SK-N-DZ (cell line): Measurements from ENCODE around the gene CD244.

ENCODE experiments used
- DNase-seq: peaks from one replicate; pipeline ENCODE4 v3.0.0-alpha.2; 2015; ENCODE audit warnings: low spot score

Gene CD244

DNA sequence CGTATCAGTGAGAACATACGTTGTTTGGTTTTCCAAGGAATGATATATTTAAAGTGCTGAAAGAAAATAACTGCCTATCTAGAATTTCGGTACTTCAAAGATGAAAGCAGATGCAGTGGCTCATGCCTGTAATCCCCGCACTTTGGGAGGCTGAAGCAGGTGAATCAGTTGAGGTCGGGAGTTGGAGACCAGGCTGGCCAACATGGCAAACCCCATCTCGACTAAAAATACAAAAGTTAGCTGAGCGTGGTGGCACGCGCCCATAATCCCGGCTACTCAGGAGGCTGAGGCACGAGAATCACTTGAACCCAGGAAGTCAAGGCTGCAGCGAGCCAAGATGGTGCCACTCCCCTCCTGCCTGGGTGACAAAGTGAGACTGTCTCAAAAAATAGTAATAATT, 16.4 kb downstream of the CD244 start:
- DNase-seq, result no peak

DNA sequence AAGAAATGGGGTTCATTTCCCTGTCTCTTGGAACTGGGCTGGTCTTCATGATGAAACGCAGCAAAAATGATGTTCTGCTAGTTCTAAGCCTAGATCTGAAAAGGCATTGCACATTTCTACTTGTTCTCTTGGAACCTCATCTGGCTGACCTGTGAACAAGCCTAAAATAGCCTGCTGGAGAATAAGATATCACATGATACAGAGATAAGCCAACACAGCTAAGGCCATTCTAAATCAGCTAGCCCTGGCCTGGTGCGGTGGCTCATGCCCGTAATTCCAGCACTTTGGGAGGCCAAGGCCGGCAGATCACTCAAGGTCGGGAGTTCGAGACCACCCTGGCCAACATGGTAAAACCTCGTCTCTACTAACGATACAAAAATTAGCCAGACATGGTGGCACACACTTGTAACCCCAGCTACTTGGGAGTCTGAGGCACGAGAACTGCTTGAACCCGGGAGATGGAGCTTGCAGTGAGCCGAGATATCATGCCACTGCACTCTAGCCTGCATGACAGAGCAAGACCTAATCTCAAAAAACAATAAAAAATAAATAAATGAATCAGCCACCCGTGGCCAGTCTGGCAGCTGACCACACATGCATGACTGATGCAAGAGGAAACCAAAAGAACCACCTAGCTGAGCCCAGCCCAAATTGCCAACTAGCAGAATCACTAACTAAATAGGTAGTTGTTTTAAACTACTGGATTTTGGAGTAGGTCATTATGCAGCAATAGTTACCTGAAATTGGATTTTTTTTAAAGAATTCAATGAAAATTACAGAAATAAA, 18.0 kb downstream of the CD244 start:
- no peak for DNase-seq

DNA sequence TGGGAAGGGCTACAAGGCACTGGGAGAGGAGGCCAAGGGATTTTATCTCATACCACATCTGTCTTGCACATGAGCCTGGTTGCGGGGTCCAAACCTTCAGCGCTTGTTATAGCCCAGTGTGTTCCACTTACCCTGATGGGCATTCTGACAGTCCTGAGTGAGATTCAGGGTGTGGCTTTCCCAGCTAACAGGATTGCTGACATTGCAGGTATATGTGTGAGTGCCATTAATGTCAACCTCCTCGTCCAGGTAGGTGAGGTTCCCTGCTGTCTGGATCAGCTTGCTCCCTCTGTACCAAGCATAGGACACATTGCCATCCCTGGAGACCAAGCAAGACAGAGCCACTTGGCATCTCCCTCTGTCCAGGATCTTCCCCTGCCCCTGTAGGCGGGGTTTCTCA, 21.6 kb downstream of the CD244 start:
- no peak for DNase-seq

DNA sequence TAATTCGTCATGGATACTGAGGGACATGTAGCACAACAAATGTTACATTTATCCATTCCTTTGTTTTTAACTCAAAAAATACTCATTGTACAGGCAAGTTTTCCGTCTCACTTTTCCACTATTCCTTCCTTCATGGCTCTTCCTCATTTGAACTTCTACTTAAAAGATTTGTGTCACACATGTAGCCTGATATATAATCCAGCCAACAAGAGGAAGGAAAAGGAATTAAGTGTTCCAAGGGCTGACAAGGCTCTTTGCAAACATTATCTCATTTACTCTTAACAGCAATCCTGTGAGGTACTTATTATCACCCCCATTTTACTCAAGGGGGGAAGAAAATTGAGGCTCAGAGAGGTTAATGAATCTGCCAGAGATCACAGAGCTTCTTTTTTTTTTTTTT, 22.9 kb downstream of the CD244 start:
- DNase-seq, result no peak

DNA sequence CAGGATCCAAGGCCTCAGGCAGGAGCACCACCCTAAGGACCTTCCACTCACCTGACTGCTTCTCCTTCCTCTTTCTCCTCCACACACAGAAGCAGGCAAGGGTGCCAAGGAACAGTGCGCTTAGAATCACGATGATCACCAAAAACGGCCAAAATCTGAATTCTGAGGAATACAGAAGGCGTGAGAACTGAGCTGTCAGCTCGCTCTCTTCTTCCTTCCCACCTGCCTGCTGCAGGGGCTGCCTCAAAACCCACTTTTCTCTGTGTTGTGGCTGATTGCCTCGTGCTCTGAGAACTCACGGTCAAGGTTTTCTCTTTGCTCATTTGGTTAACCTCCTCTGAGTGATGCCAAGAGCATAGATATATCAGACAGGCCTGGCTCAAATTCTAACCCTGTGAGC, 23.8 kb downstream of the CD244 start:
- DNase-seq, result no peak

DNA sequence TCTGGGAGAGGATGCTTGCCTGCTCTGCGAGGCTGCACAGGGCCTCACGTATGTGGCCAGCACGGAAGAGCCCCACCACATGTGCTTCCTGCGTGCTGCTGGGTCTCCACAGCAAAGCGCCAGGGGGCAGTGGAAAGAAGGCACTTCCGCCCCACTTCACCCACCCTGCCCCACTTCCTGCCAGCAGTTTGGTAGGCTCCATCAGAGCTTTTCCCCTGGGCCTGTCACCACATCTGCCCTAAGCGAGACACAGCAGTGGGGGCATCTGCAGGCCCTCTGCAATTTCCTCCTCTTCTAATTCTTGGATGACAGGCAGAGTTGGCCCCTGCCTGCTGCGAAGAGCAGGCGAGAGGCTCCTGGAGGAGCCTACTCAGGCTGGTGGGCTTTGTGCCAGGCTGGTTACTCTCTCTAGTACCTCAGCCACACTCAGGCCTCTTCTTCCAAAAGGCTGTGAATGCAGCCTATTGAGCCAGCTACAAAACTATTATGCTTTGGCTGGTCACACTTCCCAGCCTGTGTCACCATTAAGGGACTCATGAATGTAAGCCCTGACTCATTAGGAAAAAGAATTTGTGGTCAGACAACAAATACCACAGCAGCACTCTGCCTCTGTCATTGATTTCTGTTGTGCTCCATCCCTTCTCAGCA, 25.0 kb downstream of the CD244 start:
- DNase-seq, result no peak

DNA sequence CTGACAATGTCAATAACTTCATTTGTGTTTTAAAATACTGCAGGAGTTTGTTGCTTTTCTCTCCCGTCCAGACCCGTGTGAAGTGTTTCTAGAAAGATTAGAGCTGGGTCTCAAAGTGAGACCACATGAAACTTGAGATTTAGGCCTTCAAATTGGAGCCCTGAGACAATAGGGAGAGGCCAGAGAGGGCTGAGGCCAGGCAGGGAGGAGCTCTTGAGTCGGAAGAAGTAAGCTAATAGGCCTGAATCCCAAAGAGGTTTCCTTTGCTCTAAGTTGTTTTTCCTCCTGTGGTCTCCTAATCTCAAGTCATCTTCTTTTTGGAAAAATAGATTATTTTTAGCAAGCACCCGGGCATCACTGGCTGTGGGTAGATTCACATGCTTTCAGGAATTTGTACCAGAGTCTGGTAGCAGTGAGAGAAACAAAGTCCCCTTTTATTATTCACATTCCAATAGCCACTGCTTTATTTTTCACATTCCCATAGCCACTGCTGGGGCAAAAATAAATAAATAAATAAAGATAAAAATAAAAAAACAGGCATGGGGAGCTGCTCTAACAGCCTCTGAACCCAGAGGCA, 25.6 kb downstream of the CD244 start:
- DNase-seq, result no peak

DNA sequence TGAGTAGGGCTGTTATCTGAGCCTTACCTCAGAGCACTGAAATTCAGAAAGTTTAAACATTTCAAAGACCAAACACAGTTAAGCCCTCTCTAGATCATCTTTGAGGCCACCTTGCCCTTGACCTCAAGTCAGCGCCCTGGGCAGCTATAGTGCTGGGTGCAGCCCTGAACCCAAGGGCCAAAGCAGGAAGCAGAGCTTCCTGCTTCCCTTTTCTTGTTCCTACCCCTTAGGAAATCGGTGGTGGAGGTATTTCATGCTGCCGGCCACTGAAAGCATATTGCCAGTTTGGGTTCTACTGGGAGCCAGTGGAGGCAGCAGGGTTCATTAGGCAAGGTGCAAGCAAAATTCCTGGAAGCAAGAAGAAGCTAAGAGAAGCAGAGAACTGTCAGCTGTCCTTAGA, 26.1 kb downstream of the CD244 start:
- no peak for DNase-seq

DNA sequence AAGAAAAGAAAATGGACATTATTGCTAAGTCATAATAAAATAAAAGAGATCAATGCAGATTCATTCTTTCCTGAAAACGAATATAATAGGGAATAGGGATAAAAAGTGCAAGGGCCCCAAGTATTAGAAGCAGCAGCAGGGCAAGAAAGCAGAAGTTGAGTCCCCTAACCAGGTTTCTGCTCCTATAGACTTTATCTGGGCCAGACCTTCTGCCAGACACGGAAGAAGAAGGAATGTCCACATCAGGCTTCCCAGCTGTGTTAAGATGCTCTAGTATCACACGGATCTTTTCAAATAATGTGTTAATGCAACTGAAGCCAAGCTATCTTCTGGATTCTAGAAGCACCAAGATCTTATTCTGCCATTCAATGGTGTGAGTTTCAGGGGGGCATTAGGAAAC, 26.9 kb downstream of the CD244 start:
- no peak for DNase-seq

DNA sequence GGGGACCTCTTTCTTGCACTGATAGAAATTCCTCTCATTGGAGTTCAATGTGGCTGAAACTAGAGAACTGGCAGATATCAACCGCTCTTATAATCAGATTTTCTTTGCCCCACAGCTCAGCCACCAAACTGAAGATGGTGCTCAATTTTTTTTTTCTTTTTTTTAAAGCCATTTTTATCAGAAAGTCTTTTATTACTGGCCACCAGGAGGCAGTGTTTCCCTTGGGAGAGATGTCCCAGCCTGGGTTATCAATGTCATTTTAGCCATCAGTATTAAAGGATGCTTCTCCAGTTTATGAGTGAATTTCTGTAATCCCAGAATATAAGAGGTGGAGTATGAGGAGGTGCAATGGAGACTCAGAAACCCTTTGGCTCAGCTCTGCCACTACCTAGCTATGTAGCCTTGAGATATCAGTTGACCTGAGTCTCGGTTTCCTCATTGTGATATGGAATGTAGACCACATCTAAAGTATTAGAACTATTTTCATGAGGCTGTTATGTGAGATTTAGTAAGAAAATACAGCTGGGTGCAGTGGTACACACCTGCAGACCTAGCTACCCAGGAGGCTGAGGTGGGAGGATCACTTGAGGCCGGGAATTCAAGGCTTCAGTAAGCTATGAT, 27.6 kb downstream of the CD244 start:
- DNase-seq, result peak; percentile 33

DNA sequence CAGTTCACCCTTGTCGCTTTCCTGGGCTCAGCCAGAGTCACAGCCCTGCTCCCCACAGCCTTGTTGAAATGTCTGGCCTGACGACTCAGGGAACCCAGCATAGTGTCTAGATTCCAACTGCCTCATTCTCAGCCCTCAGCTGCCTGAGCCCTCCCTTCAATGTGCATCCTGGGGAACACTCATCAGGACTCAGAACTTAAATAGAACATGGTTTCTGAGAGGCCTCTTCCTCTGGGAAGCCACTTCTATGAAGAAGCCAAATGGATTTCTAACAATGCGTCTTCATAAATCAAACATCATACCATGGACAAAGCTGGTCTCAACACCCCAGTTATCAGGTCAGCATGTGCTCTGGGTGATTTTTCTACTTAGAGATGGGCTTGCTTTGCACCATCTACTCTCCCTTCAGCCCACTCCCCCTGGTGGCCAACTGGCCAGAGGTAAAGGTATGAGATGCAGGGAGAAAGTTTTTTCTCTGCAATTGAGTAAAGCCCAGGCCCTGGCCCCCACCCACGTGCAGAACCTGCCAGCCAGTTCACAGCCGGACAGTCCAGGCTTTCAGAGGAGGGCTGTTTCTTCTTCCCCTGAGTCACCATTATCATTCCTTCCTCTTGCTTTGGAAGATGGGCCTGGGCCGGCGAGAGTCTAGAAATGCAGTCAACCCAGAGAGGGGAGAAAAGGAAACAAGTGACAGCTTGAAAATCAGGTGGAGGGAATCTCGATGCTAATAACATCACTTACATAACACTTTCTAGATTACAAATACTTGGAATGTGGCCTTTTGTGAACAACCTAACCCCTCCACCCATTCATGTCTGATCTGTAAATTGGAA, 32.1 kb downstream of the CD244 start:
- DNase-seq, result no peak

DNA sequence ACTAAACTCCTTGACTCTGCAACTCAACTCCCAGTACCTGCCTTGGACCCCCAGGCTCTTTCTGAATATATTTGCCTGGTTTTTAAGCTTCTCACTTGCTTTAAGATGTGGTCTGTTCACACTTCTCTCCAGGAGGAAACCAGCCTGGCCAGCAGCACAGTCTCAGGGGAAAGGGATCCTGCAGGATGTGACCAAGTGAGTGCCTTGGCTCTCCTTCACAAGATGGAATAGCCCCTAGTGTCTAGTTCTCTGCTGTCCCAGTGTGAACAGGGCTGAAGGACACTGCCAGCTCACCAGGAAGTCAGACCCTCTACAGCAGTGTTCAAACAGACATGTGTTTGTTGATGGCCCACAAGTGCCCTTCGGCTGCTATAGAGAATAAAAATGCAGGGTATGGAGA, 32.9 kb downstream of the CD244 start:
- DNase-seq, result no peak

DNA sequence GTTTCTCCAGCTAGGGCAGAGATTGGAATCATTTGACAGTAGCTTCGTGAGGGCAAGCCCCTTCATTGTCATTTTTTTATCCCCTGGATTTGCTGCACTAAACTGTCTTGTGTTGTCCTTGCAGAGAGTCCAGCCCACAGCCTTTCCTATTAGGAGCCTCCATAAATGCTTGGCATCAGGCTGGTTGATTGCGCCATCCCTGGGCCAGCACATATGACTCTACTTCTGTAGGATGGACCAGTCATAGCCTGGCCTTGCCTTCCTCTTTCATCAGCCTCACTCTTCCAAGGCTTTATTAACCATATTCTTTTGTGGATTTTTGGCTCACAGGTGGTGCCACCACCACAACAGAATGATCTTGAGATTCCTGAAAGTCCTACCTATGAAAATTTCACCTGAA, 35.3 kb downstream of the CD244 start:
- DNase-seq, result no peak

DNA sequence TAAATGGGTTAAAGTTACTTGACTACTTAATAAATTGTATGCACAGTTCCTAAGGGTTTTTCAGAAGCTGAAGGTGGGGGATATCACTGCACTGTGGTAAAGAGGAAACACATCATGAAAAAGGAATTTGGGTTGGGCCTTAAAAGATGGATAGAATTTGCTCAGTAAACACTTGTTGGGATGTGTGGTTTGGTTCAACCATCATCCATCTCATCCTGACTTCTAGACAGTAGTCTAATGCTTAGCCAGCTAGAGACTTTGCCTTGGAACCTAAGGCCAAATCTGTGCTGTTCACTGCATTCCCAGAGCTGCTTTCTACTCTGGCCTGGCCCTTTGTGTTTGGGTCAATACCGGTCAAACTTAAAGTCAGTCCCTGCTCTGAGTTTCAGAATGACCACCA, 36.1 kb downstream of the CD244 start:
- DNase-seq, result no peak

DNA sequence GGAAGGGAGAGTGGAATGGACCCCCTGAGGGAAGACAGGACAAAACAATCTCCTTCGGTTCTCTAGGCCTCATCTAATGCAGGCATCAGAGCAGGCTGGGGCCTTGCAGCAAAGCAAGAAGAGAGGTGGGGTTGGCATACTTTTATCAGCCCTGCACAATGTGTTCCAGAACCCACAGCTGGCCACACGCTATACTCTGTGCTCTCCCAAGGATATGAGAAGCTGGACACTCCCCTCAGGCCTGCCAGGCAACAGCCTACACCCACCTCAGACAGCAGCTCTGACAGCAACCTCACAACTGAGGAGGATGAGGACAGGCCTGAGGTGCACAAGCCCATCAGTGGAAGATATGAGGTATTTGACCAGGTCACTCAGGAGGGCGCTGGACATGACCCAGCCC, 39.4 kb downstream of the CD244 start:
- no peak for DNase-seq

DNA sequence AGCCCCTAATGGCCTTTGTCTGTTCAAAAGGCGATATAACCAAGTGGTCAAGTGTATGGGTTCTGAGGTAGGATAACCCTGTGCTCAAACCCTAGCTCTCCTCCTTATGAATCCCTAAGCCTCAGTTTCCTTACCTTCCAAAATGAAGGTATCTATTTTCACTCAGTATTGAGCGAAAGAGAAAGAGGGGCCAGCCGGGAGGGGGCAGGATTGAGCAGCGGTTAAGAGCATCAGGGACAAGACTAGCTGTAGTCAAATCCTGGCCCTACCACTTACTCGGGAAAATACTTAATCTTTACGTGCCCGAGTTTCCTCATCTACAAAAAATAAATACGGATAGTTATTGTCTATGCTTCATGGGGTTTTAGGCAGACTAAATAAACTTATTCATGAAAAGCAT, 41.1 kb downstream of the CD244 start:
- no peak for DNase-seq

DNA sequence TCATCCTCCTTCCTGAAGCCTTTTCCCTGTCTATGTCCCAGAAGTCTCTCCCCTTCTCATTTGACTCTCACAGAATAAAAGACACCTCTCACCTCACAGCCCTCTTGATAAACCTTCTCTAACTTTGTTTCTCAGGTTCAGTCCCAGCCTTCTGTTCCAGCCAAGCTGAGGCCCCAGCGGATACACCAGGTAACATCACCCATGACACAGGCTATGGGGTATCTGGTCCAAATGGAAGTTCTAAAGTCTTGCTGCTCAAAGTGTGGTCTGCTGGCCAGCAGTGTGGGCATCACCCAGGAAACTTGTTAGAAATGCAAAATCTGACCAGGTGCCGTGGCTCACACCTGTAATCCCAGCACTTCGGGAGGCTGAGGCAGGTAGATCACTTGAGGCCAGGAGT, 43.5 kb downstream of the CD244 start:
- no peak for DNase-seq

DNA sequence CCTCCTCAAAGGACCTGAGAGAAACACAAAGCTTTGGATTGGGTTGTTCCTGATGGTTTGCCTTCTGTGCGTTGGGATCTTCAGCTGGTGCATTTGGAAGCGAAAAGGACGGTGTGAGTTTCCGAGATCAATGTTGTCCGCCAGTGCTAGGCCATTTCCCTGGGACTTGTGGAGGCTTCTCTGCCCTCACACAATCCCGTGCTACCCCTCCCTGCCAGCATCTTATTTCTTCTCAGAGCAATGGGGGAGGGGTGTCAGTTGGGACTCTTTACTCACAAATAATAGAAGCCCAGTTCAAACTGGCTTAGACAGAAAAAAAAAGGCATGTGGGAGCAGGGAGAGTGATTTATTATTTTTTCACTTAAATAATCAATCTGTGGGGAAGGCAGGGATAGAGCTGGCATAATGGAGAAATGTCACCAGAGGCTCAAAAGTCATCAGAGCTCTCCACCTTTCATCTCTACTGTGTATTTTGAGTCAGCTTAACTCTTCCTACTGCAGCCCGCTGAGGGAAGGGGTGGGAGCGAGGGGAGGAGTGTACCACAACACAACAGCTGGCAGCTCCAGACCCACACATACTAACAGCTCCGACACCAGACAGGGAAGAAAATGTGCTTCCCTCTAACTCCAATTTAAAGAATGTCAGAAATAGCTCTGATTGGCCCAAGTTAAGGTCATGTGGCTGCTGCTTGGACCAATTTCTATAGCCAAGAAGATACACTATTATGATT, 44.3 kb downstream of the CD244 start:
- no peak for DNase-seq

DNA sequence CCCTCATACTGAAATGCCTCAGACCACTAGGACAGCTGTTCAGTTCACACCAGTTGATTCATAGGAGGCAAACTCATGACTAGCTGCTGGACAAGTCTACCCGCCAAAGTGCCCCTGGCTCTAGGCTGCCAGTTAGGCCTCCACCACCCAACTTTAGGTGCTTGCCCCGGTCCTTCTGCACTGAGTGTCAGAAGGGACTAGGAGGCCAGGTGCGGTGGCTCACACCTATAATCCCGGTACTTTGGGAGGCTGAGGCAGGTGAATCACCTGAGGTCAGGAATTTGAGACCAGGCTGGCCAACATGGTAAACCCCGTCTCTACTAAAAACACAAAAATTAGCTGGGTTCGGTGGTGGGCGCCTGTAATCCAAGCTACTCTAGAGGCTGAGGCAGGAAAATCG, 47.8 kb downstream of the CD244 start:
- no peak for DNase-seq

DNA sequence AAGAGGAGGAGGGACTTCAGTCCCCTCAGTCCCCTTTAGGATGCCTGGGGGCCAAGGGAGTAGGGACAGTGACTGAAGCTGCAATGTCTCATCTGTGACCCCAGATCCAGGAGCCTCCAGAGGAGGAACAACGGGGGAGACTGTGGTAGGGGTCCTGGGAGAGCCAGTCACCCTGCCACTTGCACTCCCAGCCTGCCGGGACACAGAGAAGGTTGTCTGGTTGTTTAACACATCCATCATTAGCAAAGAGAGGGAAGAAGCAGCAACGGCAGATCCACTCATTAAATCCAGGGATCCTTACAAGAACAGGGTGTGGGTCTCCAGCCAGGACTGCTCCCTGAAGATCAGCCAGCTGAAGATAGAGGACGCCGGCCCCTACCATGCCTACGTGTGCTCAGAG, 48.4 kb downstream of the CD244 start:
- no peak for DNase-seq

DNA sequence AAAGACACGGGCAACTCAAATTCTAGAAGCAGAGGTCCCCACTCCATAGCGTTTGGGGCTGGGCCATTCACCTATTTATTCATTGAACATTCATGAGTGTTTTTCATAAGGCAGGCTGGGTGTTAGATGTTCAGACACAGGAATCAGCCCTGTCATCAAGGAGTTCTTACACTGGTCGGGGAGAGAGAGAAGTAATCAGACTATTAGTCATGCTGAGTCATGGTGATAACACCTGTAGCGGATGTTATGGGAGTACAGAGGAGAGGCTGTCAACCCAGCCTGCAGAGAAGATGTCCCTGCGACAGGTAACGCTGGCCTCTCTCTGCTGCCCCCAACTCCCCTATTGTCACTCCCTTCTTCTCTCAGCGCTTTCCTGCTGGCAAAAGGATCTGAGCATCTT, 49.5 kb downstream of the CD244 start:
- DNase-seq, result no peak
